ENCODE measurements around the gene ZNF836.

DNA sequence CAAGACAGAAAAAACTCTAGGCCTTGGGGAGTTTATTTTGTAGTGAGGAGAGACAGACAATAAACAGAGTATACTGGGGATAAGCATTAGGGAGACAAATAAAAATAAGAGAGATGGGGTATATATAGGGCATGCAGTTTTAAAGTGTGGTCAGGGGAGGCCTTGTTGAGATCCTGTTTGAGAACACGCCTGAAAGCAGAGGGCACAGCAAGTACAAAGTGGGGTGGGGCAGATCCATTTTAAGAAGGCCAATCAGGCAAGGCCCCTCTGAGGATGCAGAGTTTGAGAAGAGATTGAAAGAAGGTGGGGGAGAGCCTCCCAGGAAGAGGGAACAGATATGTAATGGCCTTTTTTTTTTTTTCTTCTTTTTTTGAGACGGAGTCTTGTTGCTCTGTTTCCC lies 20.5 kb upstream of the ZNF836 start:
- TF ChIP-seq EZH2 (IDR thresholded peaks at IDR 0.05; ENCODE audit: borderline replicate concordance): no peak
- TF ChIP-seq, protein P1, sequence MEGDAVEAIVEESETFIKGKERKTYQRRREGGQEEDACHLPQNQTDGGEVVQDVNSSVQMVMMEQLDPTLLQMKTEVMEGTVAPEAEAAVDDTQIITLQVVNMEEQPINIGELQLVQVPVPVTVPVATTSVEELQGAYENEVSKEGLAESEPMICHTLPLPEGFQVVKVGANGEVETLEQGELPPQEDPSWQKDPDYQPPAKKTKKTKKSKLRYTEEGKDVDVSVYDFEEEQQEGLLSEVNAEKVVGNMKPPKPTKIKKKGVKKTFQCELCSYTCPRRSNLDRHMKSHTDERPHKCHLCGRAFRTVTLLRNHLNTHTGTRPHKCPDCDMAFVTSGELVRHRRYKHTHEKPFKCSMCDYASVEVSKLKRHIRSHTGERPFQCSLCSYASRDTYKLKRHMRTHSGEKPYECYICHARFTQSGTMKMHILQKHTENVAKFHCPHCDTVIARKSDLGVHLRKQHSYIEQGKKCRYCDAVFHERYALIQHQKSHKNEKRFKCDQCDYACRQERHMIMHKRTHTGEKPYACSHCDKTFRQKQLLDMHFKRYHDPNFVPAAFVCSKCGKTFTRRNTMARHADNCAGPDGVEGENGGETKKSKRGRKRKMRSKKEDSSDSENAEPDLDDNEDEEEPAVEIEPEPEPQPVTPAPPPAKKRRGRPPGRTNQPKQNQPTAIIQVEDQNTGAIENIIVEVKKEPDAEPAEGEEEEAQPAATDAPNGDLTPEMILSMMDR (IDR thresholded peaks at IDR 0.05; ENCODE audit: poor library complexity): no peak

Data from hepatocyte (in vitro differentiated cells).